Stimulated activated CD4-positive, alpha-beta T cell treated with anti-CD3 and anti-CD28 coated beads, Interleukin-4, amount 100 ng/mL, for 4 hours (primary cell): ENCODE results near the gene TRAK1.

Experiments
- DNase-seq, 2 experiments: peaks; one replicate each; pipeline ENCODE4 v3.0.0-alpha.2; 2020

Gene TRAK1

GRCh38 chr3:42257007-42257406 lies 165.8 kb downstream of the TRAK1 start:
- DNase-seq: no peak

DNA sequence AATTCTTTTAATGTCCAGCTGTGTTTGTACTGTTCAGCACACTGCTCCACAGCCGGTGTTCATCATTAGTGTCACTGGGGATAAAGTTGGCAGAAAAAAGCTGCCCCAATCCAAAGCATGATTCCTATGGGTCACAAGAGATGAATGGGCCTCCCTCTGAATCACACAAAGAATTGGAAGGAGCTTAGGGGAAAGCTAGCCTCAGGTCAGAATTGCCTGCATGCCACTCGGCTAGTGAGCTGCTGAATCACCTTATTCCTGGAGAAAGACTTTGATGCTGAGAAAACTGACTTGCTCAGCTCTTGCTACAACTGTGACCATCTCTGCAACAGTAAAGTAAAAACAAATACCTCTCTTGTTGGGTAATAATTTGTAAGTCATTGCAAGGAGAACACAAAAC lies 171.4 kb downstream of the TRAK1 start:
- no peak for DNase-seq

GRCh38 chr3:42263354-42264346 lies 172.5 kb downstream of the TRAK1 start:
- DNase-seq: no peak

DNA sequence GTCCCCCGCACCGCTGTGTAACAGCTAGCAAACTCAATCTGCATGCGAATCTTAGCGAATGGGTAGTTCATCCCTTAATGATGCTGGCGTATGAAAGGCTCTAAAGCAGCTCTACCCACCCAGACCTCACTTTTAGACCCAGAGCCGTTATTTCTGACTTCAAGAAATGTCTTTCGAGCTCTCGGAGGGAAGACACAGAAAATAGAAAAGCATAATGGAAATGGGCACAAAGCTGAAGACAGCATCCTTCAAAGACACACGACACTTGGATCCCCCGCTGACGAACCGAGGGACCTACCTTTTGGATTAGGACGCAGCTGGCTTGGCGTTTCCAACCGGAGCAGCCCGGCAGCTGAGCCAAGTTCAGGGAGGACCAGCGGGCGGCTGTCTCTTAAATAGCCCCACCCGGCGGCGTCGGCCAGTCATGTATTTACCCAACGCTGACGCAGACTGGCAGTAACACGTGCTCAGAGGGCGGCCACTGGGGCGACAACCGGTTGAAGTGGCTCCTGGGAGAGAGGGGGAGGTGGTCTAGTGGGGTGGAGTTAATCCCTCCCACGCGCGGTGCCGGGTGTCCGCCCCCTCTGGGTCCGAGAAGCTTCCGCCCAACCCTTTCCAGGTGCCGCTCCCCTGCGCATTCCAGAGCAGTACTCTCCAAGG lies 173.4 kb downstream of the TRAK1 start:
- DNase-seq: no peak

GRCh38 chr3:42265059-42265991 lies 174.2 kb downstream of the TRAK1 start:
- DNase-seq: no peak

GRCh38 chr3:42266085-42266484 lies 174.9 kb downstream of the TRAK1 start, which contains the start of gene CCK:
Gene CCK, minus strand, starts transcription at chr3:42266185. Its CDS starts 2,555 bp downstream, at chr3:42263630.
- DNase-seq: no peak

- DNase-seq: no peak
Observed at GRCh38 chr3:42267878-42268277, 176.7 kb downstream of the TRAK1 start.

DNA sequence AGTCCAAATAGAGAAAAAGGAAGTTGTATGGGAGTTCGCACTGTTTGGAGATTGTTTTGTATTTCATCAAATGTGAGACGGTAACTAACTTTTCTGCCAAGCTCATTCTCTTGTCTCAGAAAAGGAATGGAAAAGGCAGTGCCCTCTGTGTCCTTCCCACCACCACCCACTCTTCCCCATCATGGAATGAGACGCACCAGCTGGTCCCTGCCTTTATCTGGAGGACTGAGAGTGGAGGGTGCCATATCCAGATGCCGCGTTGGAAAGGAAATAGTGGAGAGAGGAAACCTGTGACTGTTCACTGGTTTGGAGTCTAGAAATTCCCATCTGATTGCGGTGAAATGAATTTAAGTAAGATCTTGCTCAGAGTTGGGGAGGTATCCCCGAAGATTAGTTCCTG lies 178.5 kb downstream of the TRAK1 start:
- no peak for DNase-seq

GRCh38 chr3:42270561-42270960 lies 179.4 kb downstream of the TRAK1 start:
- no peak for DNase-seq

DNA sequence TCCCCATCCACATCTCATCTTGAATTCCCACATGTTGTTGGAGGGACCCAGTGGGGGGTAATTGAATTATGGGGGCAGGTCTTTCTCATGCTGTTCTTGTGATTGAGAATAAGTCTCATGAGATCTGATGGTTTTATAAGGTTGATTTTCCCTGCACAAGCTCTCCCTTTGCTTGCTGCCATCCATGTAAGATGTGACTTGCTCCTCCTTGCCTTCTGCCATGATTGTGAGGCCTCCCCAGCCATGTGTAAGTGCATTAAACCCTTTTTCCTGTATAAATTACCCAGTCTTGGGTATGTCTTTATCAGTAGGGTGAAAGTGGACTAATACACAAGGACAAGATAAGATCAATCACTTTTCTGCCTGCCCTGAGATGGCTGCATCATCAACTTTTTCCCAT lies 180.6 kb downstream of the TRAK1 start:
- no peak for DNase-seq

- no peak for DNase-seq
Observed at GRCh38 chr3:42273361-42273760, 182.2 kb downstream of the TRAK1 start.

GRCh38 chr3:42274266-42274665 lies 183.1 kb downstream of the TRAK1 start:
- DNase-seq: no peak

DNA sequence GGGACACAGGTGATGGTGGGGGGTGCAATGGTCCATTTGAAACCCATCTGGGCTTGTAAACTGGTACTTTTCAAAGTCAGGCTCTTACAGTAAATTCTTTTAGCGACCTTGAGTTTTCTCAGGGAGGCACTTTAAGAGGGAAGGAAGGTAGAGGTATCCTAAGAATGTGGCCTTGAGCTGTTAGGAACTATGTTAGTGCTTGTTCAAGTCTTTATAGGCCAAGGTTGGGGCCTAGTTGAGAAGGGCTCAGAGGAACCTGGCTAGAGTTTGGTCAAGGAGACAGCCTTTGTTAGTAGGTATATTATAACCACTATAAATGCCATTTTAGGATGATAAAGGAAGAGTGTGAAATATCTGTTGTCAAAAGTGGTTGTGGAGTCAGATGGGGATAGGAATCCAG lies 184.1 kb downstream of the TRAK1 start:
- no peak for DNase-seq
